Smooth muscle cell (in vitro differentiated cells): ENCODE data around the gene CA5A. TPM values are rescaled to one million over a fixed set of nuclear protein-coding genes. Genes with fewer than 3 reads are reported as not detected.
"Not testable (repeated sequence)": the region's sequence is repeated elsewhere in the genome, so short reads cannot be mapped to it uniquely, and the experiment has no call there.

Source experiments
- DNase-seq: peaks from one replicate; lab custom pipeline; 2025; ENCODE audit not compliant: unreplicated experiment; lab: John Stamatoyannopoulos, UW
- H2AFZ ChIP-seq: fragments of 200-600 bp; sonication (generic); 2 replicates; pipeline ENCODE4 v1.6.0; 2016; ENCODE audit warnings: antibody characterized with exemption, low read depth, mild to moderate bottlenecking
- H3F3A ChIP-seq: fragments of 200-600 bp; sonication (generic); 2 replicates; pipeline ENCODE4 v1.6.0; 2017; ENCODE audit warnings: antibody characterized with exemption, low read depth
- H3K27ac ChIP-seq: fragments of 200-600 bp; sonication (generic); 2 replicates; pipeline ENCODE4 v1.5.1; 2016; ENCODE audit warnings: low read depth, mild to moderate bottlenecking
- H3K27me3 ChIP-seq: fragments of 200-600 bp; sonication (generic); 2 replicates; pipeline ENCODE4 v1.6.1; 2016; ENCODE audit warnings: low read depth, mild to moderate bottlenecking
- H3K36me3 ChIP-seq: fragments of 200-600 bp; sonication (generic); 2 replicates; pipeline ENCODE4 v1.5.1; 2016; ENCODE audit warnings: low read depth
- H3K4me1 ChIP-seq: fragments of 200-600 bp; sonication (generic); 2 replicates; pipeline ENCODE4 v1.5.1; 2016; ENCODE audit warnings: low read depth
- H3K4me2 ChIP-seq: fragments of 200-600 bp; sonication (generic); 2 replicates; pipeline ENCODE4 v1.6.0; 2016; ENCODE audit warnings: mild to moderate bottlenecking
- H3K4me3 ChIP-seq: fragments of 200-600 bp; sonication (generic); 2 replicates; pipeline ENCODE4 v1.5.1; 2016; ENCODE audit warnings: mild to moderate bottlenecking
- H3K79me2 ChIP-seq: fragments of 200-600 bp; sonication (generic); 2 replicates; pipeline ENCODE4 v1.6.0; 2016; ENCODE audit warnings: low read depth, mild to moderate bottlenecking
- H3K9ac ChIP-seq: fragments of 200-600 bp; sonication (generic); 2 replicates; pipeline ENCODE4 v1.6.0; 2016; ENCODE audit warnings: low read depth
- H3K9me3 ChIP-seq: fragments of 200-600 bp; sonication (generic); replicated peaks from 2 replicates; pipeline ENCODE4 v1.5.1; 2016; ENCODE audit warnings: low read depth
- H4K20me1 ChIP-seq: fragments of 200-600 bp; sonication (generic); 2 replicates; pipeline ENCODE4 v1.6.0; 2016; ENCODE audit warnings: low read depth
- WGBS: methylation state at CpG from one replicate; pipeline ENCODE4 v1.1.7; 2016; ENCODE audit warnings: low lambda C conversion rate; 5-methylcytosine and 5-hydroxymethylcytosine counted together
- polyA plus RNA-seq: library from polyadenylated mRNA; unstranded; fragments of >200 nt; fragmentation: Nextera tagmentation; extraction: Ambion mirVana; gene quantifications from 2 replicates; pipeline ENCODE4 v1.2.1, GENCODE V29; 2016
- total RNA-seq: library from RNA; depleted of rRNA; stranded (reverse); fragments of >200 nt; gene quantifications from 2 replicates; pipeline ENCODE4 v1.2.3, GENCODE V29; 2014
- TF ChIP-seq, protein P1 (sequence below): fragments of 200-600 bp; sonication (generic); IDR thresholded peaks from 2 replicates; pipeline ENCODE4 v1.5.1; 2017; ENCODE audit warnings: borderline replicate concordance, mild to moderate bottlenecking, antibody characterized with exemption; ENCODE audit not compliant: insufficient read depth, poor library complexity, severe bottlenecking

CA5A gene
- total RNA-seq (not detected in 2 replicates), polyA plus RNA-seq (not detected in 2 replicates)

GRCh38 chr16:87936375-87937230 is at the start of gene CA5A:
CA5A (minus strand) TSS chr16:87936529; CDS start chr16:87936450, 79 bp downstream.
- TF ChIP-seq, protein P1, sequence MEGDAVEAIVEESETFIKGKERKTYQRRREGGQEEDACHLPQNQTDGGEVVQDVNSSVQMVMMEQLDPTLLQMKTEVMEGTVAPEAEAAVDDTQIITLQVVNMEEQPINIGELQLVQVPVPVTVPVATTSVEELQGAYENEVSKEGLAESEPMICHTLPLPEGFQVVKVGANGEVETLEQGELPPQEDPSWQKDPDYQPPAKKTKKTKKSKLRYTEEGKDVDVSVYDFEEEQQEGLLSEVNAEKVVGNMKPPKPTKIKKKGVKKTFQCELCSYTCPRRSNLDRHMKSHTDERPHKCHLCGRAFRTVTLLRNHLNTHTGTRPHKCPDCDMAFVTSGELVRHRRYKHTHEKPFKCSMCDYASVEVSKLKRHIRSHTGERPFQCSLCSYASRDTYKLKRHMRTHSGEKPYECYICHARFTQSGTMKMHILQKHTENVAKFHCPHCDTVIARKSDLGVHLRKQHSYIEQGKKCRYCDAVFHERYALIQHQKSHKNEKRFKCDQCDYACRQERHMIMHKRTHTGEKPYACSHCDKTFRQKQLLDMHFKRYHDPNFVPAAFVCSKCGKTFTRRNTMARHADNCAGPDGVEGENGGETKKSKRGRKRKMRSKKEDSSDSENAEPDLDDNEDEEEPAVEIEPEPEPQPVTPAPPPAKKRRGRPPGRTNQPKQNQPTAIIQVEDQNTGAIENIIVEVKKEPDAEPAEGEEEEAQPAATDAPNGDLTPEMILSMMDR = no peak
- 87% methylated on average over 15 of the region's 15 CpGs for WGBS
- Histone ChIP-seq H3K79me2 (no peaks in the 10 kb centered on the region), H3K4me3 (no peak within 1 kb of the TSS), H3K9me3 (no peaks in the 10 kb centered on the region), H3K36me3 (no peaks in the 10 kb centered on the region), H3F3A (no peaks in the 10 kb centered on the region), H3K4me1 (no peaks in the 10 kb centered on the region), H4K20me1 (no peaks in the 10 kb centered on the region), H3K4me2 (no peak within 1 kb of the TSS), H3K27me3 (no peaks in the 10 kb centered on the region), H2AFZ (no peak within 1 kb of the TSS), H3K9ac (no peak within 1 kb of the TSS), H3K27ac (no peak within 1 kb of the TSS)
- DNase-seq = no peak

- 97% methylated on average over 5 of the region's 5 CpGs for WGBS
Measured at GRCh38 chr16:87985493-87985892, 49.2 kb upstream of the CA5A start.

GRCh38 chr16:87984632-87985267 is 48.4 kb upstream of the CA5A start:
- Histone ChIP-seq H3K4me2 (no peak overlapping the region), H3K79me2 (no peaks in the 10 kb centered on the region), H3K9me3 (no peaks in the 10 kb centered on the region), H3K27ac (peak overlapping the region; percentile 80), H3K9ac (no peak overlapping the region), H3K4me1 (no peaks in the 10 kb centered on the region), H4K20me1 (peaks cover 5% of the 10 kb centered on the region), H2AFZ (no peak overlapping the region), H3K4me3 (no peak overlapping the region), H3K36me3 (no peaks in the 10 kb centered on the region), H3F3A (no peaks in the 10 kb centered on the region), H3K27me3 (no peaks in the 10 kb centered on the region)
- TF ChIP-seq, protein P1 = no peak
- no peak for DNase-seq
- 94% methylated on average over 27 of the region's 28 CpGs for WGBS

More at GRCh38 chr16:87985493-87985892, 49.2 kb upstream of the CA5A start:
- not testable (repeated sequence) for H3K27ac ChIP-seq, H3K4me1 ChIP-seq, H3K4me2 ChIP-seq, H3K4me3 ChIP-seq, H3K9me3 ChIP-seq, H4K20me1 ChIP-seq, H3F3A ChIP-seq, H3K9ac ChIP-seq, H3K79me2 ChIP-seq, DNase-seq, H3K27me3 ChIP-seq, H3K36me3 ChIP-seq, H2AFZ ChIP-seq

GRCh38 chr16:87984180-87984579 is 47.9 kb upstream of the CA5A start:
- not testable (repeated sequence) for H3K36me3 ChIP-seq, H3K27me3 ChIP-seq, H3F3A ChIP-seq, H2AFZ ChIP-seq, H3K4me1 ChIP-seq, H3K9me3 ChIP-seq, H4K20me1 ChIP-seq, DNase-seq, H3K4me2 ChIP-seq, H3K79me2 ChIP-seq, H3K4me3 ChIP-seq
- Histone ChIP-seq H3K27ac (peak overlapping the region; percentile 80), H3K9ac (peak overlapping the region; percentile 62)
- WGBS = 82% methylated on average over 15 of the region's 15 CpGs

DNA sequence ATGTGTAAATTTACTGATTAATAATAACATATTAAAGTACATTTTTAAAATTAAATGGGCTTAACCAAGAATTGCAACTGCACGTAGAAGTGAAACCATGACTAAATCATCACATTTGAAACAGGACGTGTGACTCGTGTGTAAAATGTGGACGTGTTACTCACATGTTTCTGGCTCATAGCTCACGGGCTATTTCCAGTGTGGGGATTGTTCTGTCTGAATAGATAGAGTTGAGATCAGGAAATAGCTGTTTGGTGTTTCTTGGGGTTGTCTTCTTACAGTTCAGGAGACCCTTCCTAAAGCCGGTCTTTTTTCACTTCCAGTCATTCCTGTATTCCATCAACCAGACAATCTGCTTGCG is 47.4 kb upstream of the CA5A start:
- 28% methylated on average over 5 of the region's 7 CpGs for WGBS
- not testable (repeated sequence) for H3K27me3 ChIP-seq, H3K9me3 ChIP-seq, H3F3A ChIP-seq, H3K4me1 ChIP-seq, DNase-seq, H4K20me1 ChIP-seq, H2AFZ ChIP-seq, H3K4me3 ChIP-seq, H3K79me2 ChIP-seq, H3K36me3 ChIP-seq
- Histone ChIP-seq H3K4me2 (peak overlapping the region; percentile 55), H3K9ac (peak overlapping the region; percentile 62), H3K27ac (peak overlapping the region; percentile 80)
